DND-41 (cell line): ENCODE data around the gene KRTAP5-10.
"Not testable (repeated sequence)": the region's sequence is repeated elsewhere in the genome, so short reads cannot be mapped to it uniquely, and the experiment has no call there.

Source experiments
- ATAC-seq: fragments of 200-7000 bp; cut with Tn5 transposase; 3 replicates; pipeline ENCODE4 v1.9.1; 2021; ENCODE audit warnings: low read depth; ENCODE audit not compliant: insufficient read depth
- DNase-seq: peaks from one replicate; pipeline ENCODE4 v3.0.0-alpha.2; 2020
- H2AFZ ChIP-seq: 2 replicates; pipeline ENCODE4 v1.6.0; 2012; ENCODE audit warnings: low read depth, low read length
- H3K27ac ChIP-seq: 2 replicates; pipeline ENCODE4 v1.5.1; 2012; ENCODE audit warnings: low read length, inconsistent platforms
- H3K27me3 ChIP-seq: fragments of 200-600 bp; sonication (generic); 2 replicates; pipeline ENCODE4 v1.6.0; 2012; ENCODE audit warnings: low read length, mild to moderate bottlenecking, inconsistent platforms; ENCODE audit not compliant: insufficient read depth, poor library complexity
- H3K36me3 ChIP-seq: 2 replicates; pipeline ENCODE4 v1.5.1; 2012; ENCODE audit warnings: low read length, inconsistent platforms; ENCODE audit not compliant: insufficient read depth
- H3K4me1 ChIP-seq: 2 replicates; pipeline ENCODE4 v1.5.1; 2012; ENCODE audit warnings: mild to moderate bottlenecking, low read length; ENCODE audit not compliant: insufficient read depth
- H3K4me2 ChIP-seq: 2 replicates; pipeline ENCODE4 v1.6.0; 2012; ENCODE audit warnings: mild to moderate bottlenecking, moderate library complexity, low read length, inconsistent platforms; ENCODE audit not compliant: insufficient read depth
- H3K4me3 ChIP-seq, 2 experiments: fragments of 200-600 bp in 1 of 2; shearing (Covaris generic) in 1 of 2; 2 replicates each; pipeline ENCODE4 v1.5.1; 2012 to 2016; ENCODE audit warnings: inconsistent platforms in 2 of 2, low read length in 2 of 2, mild to moderate bottlenecking in 2 of 2, low read depth in 1 of 2, moderate library complexity in 1 of 2
- H3K79me2 ChIP-seq: 2 replicates; pipeline ENCODE4 v1.6.0; 2012; ENCODE audit warnings: low read length, inconsistent platforms; ENCODE audit not compliant: insufficient read depth
- H3K9ac ChIP-seq: 2 replicates; pipeline ENCODE4 v1.6.0; 2012; ENCODE audit warnings: low read depth, mild to moderate bottlenecking, inconsistent platforms, low read length, moderate library complexity
- H3K9me3 ChIP-seq: 2 replicates; pipeline ENCODE4 v1.5.1; 2012; ENCODE audit warnings: low read length, moderate library complexity, mild to moderate bottlenecking, inconsistent platforms; ENCODE audit not compliant: insufficient read depth, severe bottlenecking
- H4K20me1 ChIP-seq: 2 replicates; pipeline ENCODE4 v1.6.0; 2012; ENCODE audit warnings: low read length; ENCODE audit not compliant: insufficient read depth
- CTCF ChIP-seq: IDR thresholded peaks from 2 replicates; pipeline ENCODE4 v1.5.1; 2012; ENCODE audit warnings: borderline replicate concordance, low read length, moderate library complexity, mild to moderate bottlenecking; ENCODE audit not compliant: poor library complexity, severe bottlenecking; ENCODE audit errors: extremely low read depth
- EZH2 ChIP-seq: IDR thresholded peaks from 3 replicates; pipeline ENCODE4 v1.6.1; 2012; ENCODE audit warnings: borderline replicate concordance, low read depth, mild to moderate bottlenecking, moderate library complexity, low read length, inconsistent platforms; ENCODE audit not compliant: severe bottlenecking

KRTAP5-10 gene

GRCh38 chr11:71580057-71581003 is 15.0 kb downstream of the KRTAP5-10 start:
- TF ChIP-seq EZH2 (no peak), CTCF (peak; percentile 81)
- Histone ChIP-seq H3K36me3 (no peaks in the 10 kb centered on the region), H3K9me3 (no peaks in the 10 kb centered on the region), H3K79me2 (no peaks in the 10 kb centered on the region), H3K4me3 (no peak overlapping the region), H3K9ac (no peak overlapping the region), H2AFZ (no peak overlapping the region), H3K4me2 (no peak overlapping the region), H3K27me3 (peaks cover 6% of the 10 kb centered on the region), H3K27ac (no peak overlapping the region), H3K4me1 (peaks cover 4% of the 10 kb centered on the region; the same call in 1 of the 2 replicates), H4K20me1 (no peaks in the 10 kb centered on the region)
- peak; percentile 70 for ATAC-seq
- peak; percentile 46 for DNase-seq

- Histone ChIP-seq H3K27ac (no peak overlapping the region), H3K9me3 (no peaks in the 10 kb centered on the region), H4K20me1 (no peaks in the 10 kb centered on the region), H3K4me3 (no peak overlapping the region), H2AFZ (no peak overlapping the region), H3K36me3 (no peaks in the 10 kb centered on the region), H3K9ac (no peak overlapping the region), H3K27me3 (peaks cover 6% of the 10 kb centered on the region), H3K79me2 (no peaks in the 10 kb centered on the region), H3K4me2 (no peak overlapping the region), H3K4me1 (peaks cover 4% of the 10 kb centered on the region; the same call in 1 of the 2 replicates)
- DNase-seq (no peak), ATAC-seq (no peak)
- TF ChIP-seq CTCF, result no peak
- no peak for TF ChIP-seq EZH2
These were observed 16.5 kb downstream of the KRTAP5-10 start for GRCh38 chr11:71581826-71582225.

- Histone ChIP-seq H3K79me2 (no peaks in the 10 kb centered on the region), H3K36me3 (no peaks in the 10 kb centered on the region), H2AFZ (no peak within 1 kb of the TSS), H3K27me3 (peaks cover 6% of the 10 kb centered on the region), H4K20me1 (no peaks in the 10 kb centered on the region), H3K4me1 (peaks cover 4% of the 10 kb centered on the region; the same call in 1 of the 2 replicates), H3K9ac (no peak within 1 kb of the TSS), H3K4me3 (no peak within 1 kb of the TSS), H3K9me3 (no peaks in the 10 kb centered on the region), H3K4me2 (no peak within 1 kb of the TSS), H3K27ac (no peak within 1 kb of the TSS)
- DNase-seq, result no peak
- no peak for ATAC-seq
- TF ChIP-seq EZH2 (no peak), CTCF (no peak)
These were observed 17.0 kb downstream of the KRTAP5-10 start, which contains the start of gene KRTAP5-11 for GRCh38 chr11:71582309-71582895. TSS of gene KRTAP5-11 (minus strand) at chr11:71582875. CDS start at chr11:71582837, 38 bp downstream.

- H3K9ac ChIP-seq, H2AFZ ChIP-seq, H3K27me3 ChIP-seq, DNase-seq, H3K79me2 ChIP-seq, H3K36me3 ChIP-seq, H4K20me1 ChIP-seq, H3K4me2 ChIP-seq, H3K4me3 ChIP-seq, H3K4me1 ChIP-seq, ATAC-seq, H3K27ac ChIP-seq, H3K9me3 ChIP-seq: not testable (repeated sequence)
These were observed 17.6 kb downstream of the KRTAP5-10 start for GRCh38 chr11:71582969-71583368.

- H3K4me3 ChIP-seq, ATAC-seq, H3K36me3 ChIP-seq, H3K27me3 ChIP-seq, H3K9ac ChIP-seq, H2AFZ ChIP-seq, DNase-seq, H3K4me1 ChIP-seq, H4K20me1 ChIP-seq, H3K9me3 ChIP-seq, H3K79me2 ChIP-seq, H3K4me2 ChIP-seq, H3K27ac ChIP-seq: not testable (repeated sequence)
These were observed 20.3 kb downstream of the KRTAP5-10 start for GRCh38 chr11:71585673-71586072.
